GM12875 (cell line): Measurements from ENCODE around the gene ZBTB14.

Source experiments
- H3K4me3 ChIP-seq: one replicate; pipeline ENCODE4 v1.5.1; 2011; ENCODE audit warnings: low read depth, low read length, control low read depth
- CTCF ChIP-seq: IDR thresholded peaks from 2 replicates; pipeline ENCODE4 v1.5.1; 2011; ENCODE audit warnings: low read depth, mild to moderate bottlenecking, control low read depth, inconsistent platforms, low read length, moderate library complexity, borderline replicate concordance; ENCODE audit not compliant: insufficient read depth

The ZBTB14 gene

GRCh38 chr18:5288517-5288935, 7.0 kb downstream of the ZBTB14 start:
- no peak for TF ChIP-seq CTCF
- H3K4me3 ChIP-seq, result no peak overlapping the region

GRCh38 chr18:5287854-5288253, 7.7 kb downstream of the ZBTB14 start:
- no peak for TF ChIP-seq CTCF
- H3K4me3 ChIP-seq, result no peak overlapping the region

- H3K4me3 ChIP-seq, result no peak overlapping the region
- no peak for TF ChIP-seq CTCF
Measured at GRCh38 chr18:5286525-5286924, 9.0 kb downstream of the ZBTB14 start.

DNA sequence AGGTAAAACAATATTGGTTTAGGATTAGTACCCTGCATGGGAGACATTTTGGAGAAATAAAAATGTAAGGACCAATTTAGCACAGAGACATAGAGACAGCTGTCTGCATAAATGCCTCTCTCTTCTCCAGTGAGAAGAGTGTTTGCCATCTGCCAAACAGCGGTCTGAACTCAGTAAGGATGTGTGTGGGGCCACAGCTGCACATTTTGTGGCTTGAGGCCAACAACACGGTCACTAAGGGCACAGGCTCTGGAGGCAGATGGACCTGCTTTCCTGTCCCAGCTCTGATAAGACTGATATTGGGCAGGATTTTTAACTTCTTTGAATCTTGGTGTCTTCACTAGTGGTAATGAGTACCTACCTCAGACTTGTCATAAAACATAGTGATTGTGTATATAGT, 10.2 kb downstream of the ZBTB14 start:
- TF ChIP-seq CTCF, result no peak
- H3K4me3 ChIP-seq, result no peak overlapping the region

DNA sequence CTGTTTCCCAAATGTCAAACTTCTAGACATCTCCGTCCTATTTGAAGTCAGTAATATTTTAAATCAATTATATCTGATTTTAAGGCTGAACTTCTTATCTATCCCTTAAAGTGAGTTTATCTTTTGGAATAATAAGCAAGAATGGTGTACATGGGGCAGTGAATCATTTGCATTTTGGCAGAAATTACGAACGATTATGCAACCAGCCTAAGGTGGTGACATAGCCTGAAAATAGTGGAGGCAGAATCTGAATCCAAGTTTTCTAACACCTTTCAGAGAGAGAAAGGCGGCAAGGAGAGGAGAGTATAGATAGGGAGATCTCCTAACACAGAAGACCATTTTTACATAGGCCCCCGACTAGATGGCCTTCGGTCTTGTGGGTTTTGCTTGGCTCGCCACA, 10.7 kb downstream of the ZBTB14 start:
- no peak overlapping the region for H3K4me3 ChIP-seq
- TF ChIP-seq CTCF, result no peak

DNA sequence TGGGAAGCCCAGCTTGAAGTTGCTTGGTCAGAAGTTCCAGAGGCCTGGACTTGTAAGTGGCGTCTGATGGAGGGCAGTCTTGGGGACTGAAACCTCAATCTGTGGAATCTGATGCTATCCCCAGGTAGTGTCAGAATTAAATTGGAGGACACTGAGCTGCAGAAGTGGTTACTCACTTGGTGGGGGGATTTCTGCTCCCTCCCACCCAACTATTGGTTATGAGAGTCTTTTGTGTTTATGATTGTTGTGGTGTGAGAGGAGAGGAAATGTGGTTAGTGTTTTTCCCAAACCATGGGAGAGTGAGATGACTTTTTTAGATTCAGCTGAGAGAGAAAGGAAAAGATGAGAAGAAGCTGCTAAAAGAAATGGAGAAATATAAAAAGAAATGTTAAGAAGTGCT, 12.8 kb downstream of the ZBTB14 start:
- no peak for TF ChIP-seq CTCF
- no peak overlapping the region for H3K4me3 ChIP-seq

- TF ChIP-seq CTCF, result no peak
- no peak overlapping the region for H3K4me3 ChIP-seq
Measured at GRCh38 chr18:5276947-5277346, 18.6 kb downstream of the ZBTB14 start.
